D341Med (cell line): Measurements from ENCODE around the gene NPFF.
A peak's percentile ranks its signal among the peaks of the same experiment; 100 is the strongest.
"Not testable (repeated sequence)": the region's sequence is repeated elsewhere in the genome, so short reads cannot be mapped to it uniquely, and the experiment has no call there.

Source experiments
- DNase-seq: peaks from one replicate; pipeline ENCODE4 v3.0.0; 2012; ENCODE audit warnings: low spot score

The NPFF gene

DNA sequence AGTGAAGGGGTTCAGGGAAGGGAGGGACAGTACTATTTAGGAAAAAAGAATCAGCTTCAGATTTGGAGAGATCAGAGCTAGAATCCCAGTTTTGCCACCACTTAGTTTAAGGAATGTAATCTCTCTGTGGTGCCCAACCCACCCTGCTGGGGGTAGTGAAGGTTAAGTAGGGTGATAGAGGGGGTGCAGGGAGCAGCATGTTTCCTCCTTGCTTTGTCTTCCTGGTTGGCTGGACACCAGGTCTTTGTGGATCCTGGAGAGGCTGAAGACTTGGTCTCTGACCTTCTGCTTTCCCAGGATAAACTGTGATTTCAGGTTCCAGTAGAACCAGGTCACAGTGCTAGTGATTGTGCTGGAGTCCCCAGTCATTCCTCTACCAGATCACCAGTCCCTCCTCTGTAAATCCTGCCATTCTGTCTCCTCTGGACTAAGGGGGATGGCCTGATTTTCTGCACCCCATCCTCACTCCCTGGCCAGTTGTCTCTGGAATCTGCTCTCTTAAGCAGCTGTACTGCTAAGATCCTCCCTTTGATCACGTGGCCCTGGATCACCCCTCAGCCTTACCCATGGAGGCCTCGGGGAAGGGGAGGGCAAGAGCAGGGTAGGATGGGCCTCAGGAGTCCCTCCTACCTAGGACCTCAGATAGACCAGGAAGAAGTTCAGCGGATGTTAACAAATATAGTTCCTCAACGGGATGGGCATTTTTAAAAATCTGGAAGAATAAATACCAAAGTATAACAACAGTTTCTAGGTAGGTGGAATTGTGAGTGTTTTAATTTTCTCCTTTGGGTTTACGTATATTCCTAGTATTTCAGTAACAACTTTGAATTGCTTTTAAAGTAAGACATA lies 11.2 kb downstream of the NPFF start:
- no peak for DNase-seq

DNA sequence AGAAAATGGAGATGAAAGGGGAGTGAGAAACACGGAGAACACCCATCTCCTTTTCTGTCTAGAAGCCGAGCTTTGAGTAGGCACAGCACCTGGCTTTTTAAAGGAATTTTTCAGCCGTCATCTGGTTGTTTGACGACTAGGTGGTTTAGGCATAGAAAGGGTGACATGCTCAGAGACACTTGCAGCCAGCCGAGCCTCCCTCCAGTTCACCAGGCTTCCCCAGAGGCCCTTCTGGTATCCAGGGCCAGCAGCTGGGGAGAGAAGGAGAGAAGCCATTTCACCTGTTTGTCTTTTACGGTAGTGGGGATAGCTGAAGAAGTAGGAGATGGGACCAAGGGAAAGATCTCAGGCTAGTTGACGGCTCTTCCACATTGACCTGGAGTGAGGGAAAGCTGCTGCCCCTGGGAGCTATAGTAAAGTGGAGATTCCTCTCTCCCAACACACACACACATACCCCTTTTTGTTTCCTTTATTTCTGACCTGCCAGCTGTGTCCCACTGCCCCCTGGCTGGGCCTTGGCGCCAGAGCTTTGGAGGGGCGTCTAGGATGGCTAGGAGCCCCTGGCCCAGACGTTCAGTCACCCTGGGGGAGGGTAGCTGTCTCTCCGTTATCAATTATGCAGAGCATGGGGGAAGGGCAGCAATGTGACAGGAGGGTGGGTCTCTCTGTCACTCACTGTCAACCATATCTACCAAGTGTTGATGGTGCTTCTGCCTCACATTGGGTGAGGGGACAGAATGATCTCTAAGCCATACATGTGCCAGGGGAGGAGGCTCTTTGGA lies 13.5 kb downstream of the NPFF start:
- no peak for DNase-seq

DNA sequence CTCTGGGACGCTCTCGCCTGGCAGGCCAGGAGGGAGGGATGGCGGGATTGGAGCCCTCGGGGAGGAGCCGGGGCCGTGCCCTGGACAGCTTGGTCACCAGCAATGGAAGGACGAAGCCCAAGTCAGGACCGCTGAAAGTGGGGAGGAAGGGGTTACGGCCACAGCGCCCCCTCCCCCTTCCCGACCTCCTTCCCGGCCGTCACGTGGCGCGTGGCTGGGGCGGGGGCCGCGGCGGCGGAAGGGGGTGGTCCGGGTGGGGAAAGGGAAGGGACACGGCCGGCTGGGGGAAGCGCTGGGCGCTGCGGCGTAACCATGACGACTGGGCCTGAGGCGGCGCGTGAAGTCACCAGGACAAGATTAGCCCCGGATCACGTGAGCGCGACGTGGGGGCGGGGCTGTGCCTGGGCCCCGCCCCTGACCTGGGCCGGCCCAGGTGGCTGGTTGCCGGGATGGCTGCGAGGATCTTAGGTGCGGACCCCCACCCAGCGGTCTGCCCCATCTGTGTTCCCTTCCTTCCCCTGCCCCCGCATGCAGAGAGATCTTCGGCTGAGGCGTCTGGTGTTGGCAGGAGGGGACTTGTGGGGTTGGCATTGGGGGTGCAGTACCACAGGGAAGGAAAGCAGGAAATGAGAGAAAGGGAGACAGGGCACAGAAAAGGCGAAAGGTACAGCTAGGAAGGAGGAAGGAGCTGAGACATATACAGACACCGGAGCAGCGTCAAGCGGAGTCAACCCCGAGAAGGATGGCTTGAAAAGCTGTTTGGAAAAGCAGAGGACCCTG lies 14.3 kb downstream of the NPFF start:
- DNase-seq = peak; percentile 96

DNA sequence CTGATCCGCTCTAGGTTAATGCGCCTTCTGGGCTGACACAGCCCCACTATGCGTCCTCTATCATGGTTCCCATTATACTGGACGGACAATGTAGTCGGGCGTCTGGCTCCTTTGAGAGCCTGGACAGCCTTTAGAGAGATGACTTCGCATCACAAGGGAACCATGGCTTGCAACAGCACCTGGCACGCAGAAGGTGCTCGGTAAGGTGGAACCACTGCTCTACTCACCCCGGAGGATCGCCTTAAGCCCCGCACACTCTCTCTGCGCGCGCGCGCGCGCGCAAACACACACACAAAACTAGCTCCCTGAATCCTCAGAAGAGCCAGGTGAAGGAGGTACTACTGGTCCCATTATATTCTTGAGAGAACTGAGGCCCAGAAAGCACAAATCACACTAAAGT lies 15.1 kb downstream of the NPFF start:
- peak; percentile 46 for DNase-seq

DNA sequence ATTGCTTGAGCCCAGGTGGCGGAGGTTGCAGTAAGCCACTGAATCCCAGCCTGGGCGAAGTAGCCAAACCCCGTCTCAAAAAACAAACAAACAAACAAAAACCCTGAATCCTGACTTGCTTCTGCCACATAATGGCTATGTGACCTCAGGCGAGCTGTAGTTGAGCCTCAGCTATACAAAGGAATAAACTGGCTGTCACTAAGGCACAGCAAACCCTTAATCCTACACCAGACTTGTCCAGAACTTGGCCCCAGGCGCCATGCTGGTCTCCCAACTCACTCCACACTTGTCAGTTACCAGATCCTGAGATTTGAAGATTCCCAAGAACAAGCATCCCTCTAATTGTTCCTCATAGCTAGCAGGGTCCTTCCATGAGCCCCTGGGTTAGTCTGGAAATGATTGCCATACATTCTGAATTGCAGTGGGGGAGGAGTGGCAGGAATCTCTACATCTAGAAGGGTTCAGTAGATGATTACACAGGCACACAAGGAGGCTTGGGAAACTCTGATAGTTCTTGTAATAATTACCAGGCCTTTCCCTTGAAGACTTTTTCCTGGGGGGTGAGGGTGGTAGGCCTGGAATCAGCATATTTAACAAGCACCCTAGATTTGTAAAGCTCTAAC lies 17.9 kb downstream of the NPFF start:
- no peak for DNase-seq

DNA sequence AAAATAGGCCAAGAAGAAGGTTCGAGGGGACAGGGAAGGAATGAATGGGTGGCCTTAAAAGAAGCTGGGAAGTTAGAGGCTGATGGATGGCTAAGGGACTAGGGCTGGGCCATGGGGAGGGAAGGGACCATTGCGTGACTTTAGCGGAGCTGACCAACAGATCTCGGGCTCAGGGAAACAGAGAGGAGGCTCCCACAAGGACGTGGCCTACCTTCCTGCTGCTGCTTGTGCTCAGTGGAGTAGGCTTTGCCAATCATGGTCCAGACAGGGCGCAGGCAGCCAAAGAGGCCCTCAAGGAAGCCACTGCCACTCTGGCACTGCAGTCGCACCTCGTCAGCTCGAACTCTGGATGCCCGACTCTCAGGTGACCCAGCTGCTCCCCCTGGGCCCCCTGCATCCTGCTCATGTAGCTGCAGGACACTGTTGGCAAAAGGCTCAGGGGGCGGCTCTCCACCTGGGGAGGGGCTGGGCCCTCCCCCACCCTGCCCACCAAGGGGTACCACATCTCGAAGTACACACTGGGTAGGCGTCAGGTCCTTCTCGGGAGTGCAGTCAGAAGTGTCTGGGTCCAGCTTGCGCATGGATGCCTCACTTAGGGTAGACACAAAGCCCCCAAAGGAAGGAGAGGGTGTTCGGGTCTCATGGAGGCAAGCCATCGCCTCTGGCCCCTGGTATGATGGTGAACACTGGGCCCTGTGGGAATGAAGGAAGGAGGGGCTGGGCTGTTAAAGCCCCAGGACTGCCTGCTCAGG lies 20.4 kb downstream of the NPFF start:
- no peak for DNase-seq

DNA sequence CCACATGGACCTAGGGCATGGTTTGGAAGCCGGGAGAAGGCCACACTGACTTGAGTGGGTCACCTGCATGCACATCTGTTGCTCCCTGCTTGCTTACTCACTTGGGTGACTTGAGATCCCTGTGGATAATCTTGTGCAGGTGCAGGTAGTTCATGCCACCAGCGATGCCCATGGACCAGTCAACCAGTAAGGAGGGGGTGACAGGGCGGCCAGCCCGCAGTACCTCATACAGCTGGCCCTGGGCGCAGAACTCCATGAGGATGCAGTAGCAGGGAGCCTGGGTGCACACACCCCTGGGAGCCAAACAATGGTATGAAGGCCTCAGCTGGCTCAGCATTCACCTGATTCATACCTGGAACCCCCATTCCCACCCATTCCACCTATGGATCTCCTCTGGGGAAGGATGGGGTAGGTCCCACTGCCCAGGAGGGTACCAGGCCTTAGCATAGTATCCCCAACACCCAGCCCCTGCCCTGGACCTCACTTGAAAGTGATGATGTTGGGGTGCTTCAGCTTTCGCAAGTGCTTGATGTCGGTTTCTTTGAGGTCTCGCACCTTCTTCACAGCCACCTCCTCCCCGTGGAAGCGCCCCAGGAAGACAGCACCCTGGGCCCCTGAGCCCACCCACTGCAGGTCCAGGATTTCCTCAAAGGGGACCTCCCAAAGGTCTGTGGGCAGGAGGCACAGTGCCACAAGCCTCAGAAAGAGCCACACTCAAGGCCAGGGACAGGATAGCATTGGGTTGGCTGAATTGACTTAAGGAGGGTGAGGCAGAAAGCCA lies 21.1 kb downstream of the NPFF start:
- DNase-seq = no peak

DNA sequence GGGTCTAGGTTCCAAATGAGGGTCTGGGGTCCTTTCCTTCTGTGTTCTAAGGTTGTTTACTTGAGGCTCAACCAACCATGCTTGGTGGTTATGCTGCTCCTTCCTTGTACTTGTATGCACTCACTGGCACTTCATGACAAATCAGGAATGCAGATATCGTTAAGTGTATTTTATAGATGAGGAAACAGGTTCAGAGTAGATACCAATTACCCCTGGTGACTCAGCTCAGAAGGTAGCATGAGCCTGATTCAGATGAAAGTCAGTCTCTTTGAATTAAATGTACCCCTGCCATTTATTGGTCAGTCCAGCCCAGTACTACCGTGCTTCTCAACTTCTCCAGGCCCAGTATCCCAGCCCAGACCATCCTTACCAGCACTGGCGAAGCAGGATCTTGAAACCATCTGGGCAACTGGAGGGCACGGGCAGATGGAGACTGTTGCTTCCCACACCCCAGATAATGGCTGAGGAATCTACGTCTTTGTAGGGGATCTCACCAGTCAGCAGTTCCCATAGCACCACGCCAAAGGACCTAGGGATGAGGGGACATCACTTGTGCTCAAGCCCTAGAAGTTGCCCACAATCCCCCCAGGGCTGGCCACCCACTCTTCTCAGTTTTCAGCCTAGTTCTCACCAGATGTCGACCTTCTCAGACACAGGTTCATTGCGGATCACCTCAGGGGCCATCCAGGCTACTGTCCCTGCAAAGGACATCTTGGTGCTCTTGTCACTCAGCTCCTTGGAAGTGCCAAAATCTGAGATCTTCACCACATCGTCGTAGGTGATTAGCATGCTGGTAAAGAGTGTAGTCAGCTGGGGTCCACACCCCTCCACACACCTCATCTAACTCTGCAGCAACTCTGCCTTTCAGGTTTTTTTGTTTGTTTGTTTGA lies 22.4 kb downstream of the NPFF start:
- no peak for DNase-seq

DNA sequence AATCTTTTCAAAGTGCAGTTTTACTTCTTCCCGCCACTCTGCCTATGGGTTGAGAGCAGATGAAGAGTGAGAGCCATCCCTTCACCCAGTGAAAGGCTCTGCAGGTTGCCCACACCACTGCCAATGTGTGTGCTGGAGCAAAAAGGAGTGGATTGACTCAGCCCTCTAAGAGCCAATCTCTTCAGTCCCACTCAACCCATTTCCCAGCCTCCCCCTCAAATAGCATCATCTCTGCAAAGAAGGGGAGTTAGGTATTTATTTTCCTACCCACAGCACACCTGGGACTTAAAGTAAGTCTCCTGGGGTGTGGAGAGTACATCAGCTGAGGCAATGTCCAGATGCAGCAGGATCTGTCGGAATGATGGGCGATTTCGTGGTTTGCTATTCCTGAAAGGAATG lies 23.3 kb downstream of the NPFF start:
- no peak for DNase-seq

DNA sequence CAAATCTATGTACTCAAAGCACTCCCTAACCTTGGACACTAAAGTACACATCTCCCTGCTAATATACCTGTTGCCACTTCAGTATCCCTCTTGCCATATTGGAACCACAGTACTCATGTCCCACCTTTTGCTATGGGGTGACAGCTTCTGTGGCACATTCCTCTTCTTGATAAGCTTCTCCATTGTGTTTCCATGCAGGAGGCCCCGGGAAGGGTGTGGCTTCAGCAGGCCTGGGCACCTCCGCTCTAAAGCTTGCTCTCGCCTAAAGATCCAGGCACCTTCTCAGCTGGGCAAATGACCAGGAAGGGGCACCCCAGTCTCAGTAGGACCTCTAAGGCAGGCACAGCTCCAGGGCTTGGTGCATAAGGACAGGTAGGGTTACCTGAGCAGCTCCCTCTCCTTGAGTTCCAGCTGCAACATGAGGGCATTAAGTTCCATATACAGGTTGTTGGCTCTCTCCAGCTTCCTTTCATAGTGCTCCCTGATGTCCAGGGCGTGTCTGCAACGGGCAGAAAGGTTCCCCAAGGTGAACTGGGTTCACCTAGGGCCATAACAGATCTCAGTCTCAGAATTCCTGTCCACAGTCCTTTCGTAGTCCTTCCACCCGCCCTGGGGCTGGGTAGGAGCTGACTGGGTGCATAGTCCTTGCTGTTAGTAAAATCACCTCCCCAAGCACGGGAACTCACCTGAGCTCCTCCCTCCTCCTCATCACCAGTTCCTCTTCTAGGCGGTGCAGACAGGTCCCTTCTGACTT lies 23.9 kb downstream of the NPFF start:
- DNase-seq = no peak

DNA sequence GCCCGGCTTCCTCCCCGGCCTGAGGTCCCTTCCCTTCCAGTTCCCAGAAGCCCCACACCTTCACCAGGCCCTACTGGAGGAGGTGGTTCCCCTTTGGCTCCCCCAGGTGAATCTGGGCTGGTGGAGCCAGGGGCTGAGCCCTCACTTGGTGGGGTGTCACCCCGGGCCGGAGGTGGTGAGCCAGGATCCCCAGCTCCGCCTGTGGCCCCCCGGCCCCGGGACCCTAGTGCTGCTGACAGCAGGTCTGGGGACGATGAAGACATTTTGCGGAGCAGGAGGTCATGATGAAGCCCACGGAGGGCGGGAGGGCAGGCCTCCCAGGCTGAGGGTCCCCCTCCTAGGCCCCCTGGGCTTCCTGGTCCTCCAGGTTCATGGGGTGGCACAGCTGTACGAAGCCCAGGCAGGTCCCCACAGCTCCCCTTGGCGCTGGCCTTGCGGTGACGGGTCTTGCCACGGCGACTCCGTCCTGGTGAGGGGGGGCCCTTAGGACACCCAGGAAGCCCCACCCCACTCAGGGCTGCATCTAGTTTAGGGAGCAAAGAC lies 24.6 kb downstream of the NPFF start:
- DNase-seq = no peak

DNA sequence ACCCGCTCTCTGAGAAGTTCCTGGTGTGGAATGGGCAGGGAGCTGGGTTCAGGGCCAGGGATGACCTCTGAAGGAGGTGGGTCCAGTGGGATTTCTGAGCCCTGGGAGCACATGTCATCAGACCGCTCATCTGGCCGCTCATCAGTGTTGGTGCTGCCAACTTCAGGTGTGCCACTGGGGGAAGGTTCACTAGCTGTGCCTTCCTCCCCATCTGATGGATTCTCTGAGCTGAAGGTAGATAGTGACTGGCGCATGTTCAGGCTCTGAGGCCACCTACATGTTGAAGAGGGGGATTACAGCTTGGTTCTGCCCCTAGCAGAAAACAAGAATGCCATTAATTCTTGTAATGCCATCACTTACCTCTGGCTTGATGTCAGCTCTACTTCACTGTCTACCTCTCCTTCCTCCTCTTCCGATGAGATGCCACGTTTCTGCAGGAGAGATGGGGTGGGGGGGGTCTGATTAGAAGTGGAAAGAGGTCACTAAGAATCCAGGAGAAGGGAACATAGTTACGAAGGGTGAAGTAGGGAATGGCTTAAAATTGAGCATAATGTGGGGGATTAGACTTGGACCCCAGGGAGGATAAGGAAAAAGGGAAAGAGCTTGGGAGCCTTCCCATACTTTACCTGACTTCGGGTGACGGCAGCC lies 25.2 kb downstream of the NPFF start:
- peak; percentile 42 for DNase-seq

DNA sequence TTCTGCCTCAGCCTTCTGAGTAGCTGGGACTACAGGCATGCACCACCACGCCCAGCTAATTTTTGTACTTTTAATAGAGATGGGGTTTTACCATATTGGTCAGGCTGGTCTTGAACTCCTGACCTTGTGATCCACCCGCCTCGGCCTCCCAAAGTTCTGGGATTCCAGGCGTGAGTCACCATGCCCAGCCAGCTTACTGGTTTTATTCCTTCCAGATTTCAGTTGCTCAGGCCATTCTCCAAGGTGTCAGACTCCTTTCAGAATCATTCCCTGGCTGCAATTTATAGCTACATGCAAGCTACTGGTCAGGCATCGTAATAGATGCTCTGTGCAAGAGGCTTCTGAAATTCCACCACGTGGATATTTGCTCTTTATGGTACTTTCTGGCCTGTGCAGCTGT lies 25.8 kb downstream of the NPFF start:
- DNase-seq = not testable (repeated sequence)

DNA sequence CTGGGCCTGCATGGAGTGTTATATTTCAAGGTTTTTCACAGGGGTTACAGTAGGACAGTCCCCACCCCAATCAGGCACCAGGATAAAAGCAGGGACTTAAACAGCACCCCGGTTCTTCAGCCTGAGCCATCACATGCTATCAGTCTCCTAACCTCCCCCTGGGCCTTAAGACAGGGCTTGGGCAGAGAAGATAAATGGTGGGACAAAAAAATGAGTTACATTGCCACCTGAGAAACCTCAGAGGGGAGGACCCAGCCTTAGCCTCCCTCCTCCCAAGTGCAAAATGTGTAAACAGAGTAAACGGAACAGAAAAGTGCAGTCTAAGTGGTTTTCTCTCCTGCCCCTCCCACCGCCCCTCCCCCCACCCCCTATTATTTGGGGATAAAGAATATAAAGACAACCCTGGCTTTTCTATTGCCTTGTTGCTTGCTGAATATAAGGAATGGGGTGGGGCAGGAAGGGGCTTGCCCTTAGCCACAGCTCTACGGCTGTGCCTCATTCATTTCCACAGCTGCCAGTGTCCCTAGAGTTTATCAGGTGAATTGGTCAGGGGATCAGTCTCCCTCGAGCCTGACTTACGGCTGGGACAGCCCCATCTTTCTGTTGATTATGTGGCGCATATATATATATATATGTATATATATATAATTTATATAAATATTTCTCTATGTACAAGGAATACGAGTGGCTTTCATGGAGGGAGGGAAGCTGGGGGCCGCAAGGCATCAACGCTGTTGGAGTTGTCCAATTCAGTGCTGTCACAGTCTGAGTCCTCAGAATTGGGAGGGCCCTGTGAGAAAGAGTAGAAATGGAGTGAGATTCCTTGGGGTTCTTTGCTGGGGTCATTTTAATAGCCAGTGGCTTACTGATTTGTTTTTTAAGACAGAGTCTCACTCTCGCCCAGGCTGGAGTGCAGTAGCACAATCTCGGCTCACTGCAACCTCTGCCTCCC lies 26.5 kb downstream of the NPFF start:
- no peak for DNase-seq

DNA sequence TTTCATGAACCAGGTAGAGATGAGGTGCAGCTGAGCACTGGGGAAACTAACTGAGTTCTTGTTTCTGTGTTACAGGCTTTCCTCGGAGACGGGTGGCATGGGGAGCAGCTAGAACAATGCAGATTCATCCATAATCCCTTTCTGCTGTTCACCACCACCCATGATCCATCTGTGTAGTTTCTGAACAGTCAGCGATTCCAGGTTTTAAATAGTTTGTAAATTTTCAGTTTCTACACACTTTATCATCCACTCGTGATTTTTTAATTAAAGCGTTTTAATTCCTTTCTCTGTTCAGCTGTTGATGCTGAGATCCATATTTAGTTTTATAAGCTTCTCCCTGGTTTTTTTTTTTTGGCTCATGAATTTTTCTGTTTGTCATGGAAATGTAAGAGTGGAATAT lies 28.0 kb downstream of the NPFF start:
- no peak for DNase-seq

DNA sequence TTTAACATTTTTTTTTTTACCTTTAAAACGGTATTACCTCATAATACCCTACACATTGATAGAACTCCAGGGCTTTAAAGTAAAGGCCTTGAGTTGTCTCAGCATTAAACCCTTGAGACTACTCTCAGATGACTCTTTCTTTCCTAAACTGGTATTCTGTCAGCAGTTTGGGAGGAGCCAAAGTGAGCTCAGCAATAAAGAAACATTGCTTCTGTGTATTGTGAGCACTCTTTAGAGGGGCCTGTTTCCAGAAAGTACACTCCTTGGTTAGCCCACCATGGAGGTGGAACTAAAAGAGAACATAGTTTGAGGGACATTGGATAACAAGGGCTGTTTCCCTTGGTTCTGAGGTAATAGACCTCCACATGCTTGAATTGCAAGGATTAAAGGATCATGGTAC lies 28.4 kb downstream of the NPFF start:
- DNase-seq = no peak

DNA sequence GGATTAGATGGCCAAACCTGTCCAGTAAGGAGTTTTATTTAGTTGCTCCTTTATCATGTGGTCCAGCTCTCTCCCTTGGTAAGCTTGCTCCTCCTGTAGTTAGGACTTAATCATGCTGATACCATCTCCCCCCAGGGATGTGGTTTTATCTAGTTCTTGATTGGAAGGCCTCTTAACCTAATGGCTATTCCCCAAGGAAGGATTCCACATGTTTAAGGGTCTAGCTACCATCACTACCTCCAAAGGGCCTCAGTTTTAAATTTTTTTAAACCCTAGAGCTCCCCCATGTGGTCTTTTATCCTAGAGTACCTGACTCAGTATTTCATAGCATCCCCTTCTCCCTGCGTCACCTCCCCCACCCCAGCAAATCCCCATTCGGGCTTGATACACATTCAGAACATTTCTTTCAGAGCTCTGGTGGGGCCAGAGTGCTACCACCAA lies 30.5 kb downstream of the NPFF start:
- DNase-seq = peak; percentile 70
